Ishikawa (cell line): ENCODE measurements around the gene AGAP1.

Experiments used
- EP300 ChIP-seq: IDR thresholded peaks from 2 replicates; pipeline ENCODE4 v1.6.1; 2012; ENCODE audit warnings: borderline replicate concordance
- TAF1 ChIP-seq: IDR thresholded peaks from 2 replicates; pipeline ENCODE4 v1.6.1; 2012; ENCODE audit warnings: low read depth, mild to moderate bottlenecking
- TCF12 ChIP-seq: IDR thresholded peaks from 2 replicates; pipeline ENCODE4 v1.6.1; 2012; ENCODE audit warnings: low read depth
- TEAD4 ChIP-seq: IDR thresholded peaks from 2 replicates; pipeline ENCODE4 v1.6.1; 2012

DNA sequence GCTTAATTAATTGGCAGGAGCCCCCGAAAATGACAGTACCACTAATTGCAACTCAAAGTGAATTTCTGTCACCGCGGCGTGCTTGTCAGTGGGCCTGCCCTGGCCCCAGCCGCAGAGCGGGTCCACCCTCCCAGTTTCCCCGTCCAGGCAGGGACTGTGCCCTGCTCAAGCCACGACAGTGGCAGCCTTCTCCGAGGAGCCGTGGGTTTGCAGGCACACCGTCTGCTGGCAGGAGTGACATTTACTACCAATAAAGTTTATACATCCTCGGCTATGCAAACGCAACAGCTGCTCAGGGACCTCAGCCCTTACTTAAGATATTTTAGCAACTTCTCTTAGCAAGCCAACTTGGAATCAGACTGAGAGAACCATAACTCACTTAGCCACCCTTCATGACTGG lies 561.6 kb downstream of the AGAP1 start:
- TF ChIP-seq TEAD4 (no peak), TAF1 (no peak), TCF12 (no peak), EP300 (no peak)
